ENCODE results near the gene BAX.

GRCh38 chr19:48918801-48919247 lies 35.9 kb upstream of the BAX start:
- TF ChIP-seq CTCF (IDR thresholded peaks at IDR 0.05) (no peak), POLR2A (IDR thresholded peaks at IDR 0.05) (no peak)

Measured in esophagus squamous epithelium (tissue), 4 donors.